ENCODE data around the gene WDR31.
A peak's percentile ranks its signal among the peaks of the same experiment; 100 is the strongest.
"Not testable (repeated sequence)": the region's sequence is repeated elsewhere in the genome, so short reads cannot be mapped to it uniquely, and the experiment has no call there.

The WDR31 gene

DNA sequence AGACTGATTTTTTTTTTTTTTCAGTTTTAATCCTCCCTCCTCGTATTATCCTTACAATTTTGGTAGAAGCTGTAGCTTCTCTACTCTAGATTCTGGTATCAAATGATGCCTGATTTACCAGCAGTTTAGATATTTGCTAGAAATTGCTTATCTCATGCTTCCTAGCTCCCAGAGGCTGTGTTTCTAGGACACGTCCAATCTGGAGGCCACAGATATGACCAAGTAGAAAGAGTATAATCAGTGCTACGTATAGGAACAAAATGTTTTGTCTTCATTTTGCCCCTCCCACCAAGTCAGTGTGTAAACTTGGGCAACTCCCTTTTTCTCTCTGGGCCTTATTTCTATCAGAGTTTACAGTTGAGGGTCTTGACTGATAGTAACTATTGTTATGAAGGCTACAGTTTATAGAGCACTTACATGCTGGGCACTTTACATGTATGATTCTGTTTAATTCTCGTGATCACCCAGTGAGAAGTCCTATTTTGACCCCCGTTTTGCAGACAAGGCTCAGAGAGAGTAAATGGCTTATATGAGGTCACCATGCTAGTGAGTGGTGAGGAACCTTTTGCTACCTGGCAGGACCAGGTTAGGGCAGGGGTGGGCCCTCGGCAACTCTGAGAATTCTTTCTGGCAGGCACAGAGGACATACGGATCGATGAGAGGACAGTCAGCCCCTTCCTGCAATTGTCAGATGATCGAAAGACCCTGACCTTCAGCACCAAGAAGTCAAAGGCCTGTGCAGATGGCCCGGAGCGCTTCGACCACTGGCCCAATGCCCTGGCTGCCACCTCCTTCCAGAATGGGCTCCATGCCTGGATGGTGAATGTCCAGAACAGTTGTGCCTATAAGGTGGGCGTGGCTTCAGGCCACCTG, 29.1 kb upstream of the WDR31 start:
- DNase-seq (ENCODE audit: low spot score): no peak

DNA sequence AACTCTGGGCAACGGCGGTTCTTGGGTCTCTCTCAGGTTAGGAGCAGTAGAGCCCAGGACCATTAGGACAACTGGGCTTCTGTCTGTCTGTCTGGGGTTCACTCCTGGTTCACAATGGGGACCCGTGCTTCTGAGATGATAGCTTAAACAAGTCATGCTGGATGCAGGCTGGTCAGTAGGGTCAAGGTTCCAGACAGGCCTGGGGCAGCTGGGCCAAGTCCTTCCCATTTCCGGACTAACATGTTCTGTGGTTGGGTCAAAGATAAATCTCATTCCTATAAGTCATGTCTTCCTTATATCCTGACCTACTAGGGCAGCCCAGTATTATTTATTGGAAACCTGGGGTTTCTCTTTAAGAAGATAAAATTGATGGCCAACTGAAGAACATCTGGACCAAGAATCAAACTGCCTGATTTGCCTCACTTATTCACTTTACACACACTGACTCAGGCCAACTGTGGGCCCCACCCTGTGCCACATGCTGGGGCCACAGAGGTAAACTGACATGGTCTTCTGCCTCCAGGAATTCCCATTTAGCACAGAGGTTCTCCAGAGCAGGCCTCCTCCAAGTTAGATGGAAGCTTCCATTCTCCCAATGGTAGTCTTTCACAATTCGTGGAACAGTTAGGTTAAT, 28.4 kb upstream of the WDR31 start:
- DNase-seq (ENCODE audit: low spot score): no peak

DNA sequence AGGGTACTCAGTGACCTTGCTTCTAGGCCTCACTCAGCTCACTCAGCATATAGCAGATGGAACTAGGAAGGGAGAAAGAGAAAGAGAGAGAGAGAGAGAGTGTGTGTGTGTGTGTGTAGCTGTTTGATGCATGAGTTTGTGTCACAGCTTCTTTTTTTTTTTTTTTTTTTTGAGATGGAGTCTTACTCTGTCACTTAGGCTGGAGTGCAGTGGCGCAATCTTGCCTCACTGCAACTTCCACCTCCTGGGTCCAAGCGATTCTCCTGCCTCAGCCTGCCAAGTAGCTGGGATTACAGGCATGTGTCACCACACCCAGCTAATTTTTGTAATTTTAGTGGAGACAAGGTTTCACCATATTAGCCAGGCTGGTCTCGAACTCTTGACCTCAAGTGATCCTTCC, 25.6 kb upstream of the WDR31 start:
- DNase-seq (ENCODE audit: low spot score): not testable (repeated sequence)

- DNase-seq (ENCODE audit: low spot score): no peak
Observed at GRCh38 chr9:113364951-113365350, 24.9 kb upstream of the WDR31 start.

- no peak for DNase-seq (ENCODE audit: low spot score)
Observed at GRCh38 chr9:113363336-113363735, 23.3 kb upstream of the WDR31 start.

GRCh38 chr9:113361304-113362018, 21.4 kb upstream of the WDR31 start:
- no peak for DNase-seq (ENCODE audit: low spot score)

DNA sequence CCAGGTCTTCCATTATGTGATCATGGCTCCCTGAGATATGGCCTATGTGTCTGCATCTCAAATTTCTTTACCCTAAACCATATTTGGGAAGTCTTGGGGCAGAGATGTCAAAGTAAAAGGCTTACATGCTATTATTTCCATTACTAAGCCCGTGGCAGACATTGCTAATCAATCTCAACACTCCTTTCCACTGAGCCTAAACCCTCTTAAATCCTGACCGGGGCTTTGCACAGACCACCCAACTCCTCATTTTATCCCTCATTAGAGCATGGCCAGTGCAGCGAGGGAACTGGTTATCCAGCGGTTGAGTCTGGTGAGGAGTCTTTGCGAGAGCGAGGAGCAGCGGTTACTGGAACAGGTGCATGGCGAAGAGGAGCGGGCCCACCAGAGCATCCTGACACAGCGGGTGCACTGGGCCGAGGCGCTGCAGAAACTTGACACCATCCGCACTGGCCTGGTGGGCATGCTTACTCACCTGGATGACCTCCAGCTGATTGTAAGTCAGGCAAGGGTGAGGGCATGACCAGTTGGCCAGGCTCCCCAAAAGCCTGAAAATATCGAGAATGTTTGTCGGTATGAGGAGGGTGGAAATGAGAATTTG, 20.3 kb upstream of the WDR31 start:
- DNase-seq (ENCODE audit: low spot score): no peak

- DNase-seq (ENCODE audit: low spot score): no peak
Observed at GRCh38 chr9:113359385-113359784, 19.3 kb upstream of the WDR31 start.

DNA sequence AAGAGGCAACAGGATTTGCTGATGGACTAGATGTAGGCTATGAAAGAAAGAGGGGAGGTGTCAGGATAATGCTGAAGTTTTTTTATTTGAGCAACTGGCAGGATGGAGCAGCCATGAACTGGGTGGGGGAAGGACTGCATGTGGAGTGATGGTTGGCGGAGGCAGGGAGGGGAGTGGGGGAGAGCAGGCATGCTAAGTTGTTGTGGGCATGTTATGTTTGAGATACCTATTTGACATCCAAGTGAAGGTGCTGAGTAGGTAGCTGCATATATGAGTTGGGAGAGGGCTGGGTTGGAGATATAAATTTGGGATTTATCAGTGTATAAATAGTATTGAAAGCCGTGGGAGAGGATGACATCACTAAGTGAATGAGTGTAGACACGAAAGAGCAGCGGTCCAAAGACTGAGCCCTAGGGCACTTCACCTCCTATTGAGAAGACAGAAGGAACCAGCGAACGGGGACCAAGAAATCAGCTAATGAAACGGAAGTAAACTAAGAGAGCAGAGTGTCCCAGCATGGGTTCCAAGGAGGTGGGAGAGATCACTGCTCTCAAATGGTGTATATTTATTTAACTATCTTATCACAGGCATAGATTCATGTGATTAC, 16.7 kb upstream of the WDR31 start:
- no peak for DNase-seq (ENCODE audit: low spot score)

DNA sequence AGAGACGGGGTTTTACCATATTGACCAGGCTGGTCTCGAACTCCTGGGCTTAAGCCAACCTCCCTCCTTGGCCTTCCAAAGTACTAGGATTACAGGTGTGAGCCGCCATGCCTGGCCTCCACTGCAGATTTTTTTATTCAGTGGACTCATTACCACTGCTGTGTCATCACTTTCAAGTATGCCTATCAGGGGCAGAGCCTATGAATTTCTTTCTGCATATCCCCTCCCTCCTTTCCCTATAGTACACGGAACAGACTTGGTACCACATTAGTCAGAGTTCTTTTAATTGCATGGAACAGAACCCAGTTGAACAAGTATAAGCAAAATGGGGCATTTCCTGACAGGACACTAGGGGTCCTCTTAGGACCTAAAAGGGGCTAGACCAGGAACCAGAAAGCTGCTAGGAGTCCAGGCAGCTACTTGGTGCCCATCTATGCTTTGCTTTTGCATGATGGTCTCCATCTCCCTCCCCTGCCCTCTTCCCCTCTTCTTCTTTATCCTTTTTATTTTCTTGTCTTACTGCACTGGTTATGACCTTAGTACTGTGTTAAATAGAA, 15.0 kb upstream of the WDR31 start:
- no peak for DNase-seq (ENCODE audit: low spot score)

- DNase-seq (ENCODE audit: low spot score): no peak
Observed at GRCh38 chr9:113352411-113352810, 12.3 kb upstream of the WDR31 start.

DNA sequence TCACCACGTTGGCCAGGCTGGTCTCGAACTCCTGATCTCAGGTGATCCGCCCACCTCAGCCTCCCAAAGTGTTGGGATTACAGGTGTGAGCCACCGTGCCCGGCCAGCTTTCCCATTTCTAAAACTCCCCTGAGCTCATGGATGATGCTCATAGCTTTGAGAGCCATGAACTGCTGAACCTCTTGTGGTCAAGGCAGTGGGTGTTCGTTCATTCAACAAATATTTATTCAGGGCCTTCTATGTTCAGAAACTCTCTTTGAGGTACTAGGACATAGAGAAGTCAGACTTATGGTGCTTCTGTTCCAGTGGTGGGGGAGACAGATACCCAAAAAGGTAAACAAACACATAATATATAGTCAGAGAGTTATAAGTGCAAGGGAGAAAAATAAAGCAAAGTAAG, 11.9 kb upstream of the WDR31 start:
- DNase-seq (ENCODE audit: low spot score): no peak

DNA sequence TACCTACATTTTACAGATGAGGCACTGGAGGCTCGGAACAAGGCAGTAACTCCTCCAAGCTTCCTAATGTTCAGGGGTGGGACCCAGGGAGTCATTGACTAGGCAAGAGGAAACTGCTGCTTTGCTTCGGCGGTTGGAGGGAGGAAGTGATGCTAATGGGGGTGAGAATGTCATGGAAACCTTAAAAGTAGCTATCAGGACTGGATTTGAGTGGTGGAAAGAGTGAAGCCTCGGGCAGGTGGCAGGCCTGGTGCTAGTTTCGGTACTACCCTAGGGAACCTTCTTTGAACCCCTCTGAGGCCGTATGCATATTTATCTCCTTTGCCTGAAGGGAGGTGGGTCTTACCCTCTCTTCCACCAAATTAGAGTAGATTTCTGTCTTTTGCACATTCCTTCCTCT, 10.9 kb upstream of the WDR31 start:
- no peak for DNase-seq (ENCODE audit: low spot score)

DNA sequence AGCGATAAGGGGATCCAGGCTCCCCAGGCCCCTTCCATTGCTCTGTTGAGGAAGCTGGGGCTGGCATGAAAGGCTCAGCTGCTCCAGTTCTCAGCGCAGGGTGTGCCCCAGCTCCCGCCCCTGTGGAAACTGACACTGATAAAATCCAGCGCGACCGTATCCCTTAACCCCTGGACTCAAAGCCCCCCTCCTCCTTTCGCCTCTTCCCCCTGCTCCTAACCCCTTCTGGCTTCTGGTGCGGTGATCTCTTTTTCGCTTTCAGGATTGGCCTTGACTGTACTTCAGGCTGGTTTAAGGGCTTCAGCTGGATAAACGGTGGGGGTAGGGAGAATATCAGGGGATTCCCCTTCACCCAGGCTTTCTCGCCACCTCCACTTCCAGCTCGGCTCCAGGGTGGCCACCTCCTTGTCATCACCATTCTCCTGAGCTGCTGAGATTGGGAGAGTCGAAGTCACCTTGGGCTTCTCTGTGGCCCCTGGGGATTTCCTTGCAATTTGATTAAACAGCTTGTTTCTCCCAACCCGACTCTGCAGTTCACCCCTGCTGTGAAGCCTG, 10.1 kb upstream of the WDR31 start:
- no peak for DNase-seq (ENCODE audit: low spot score)

- DNase-seq (ENCODE audit: low spot score): peak; percentile 17
Observed at GRCh38 chr9:113349445-113350094, 9.5 kb upstream of the WDR31 start, which contains the start of gene BSPRY. TSS of gene BSPRY (plus strand) at chr9:113349541. CDS start at chr9:113349580, 39 bp downstream.

GRCh38 chr9:113349066-113349444, 9.0 kb upstream of the WDR31 start:
- DNase-seq (ENCODE audit: low spot score): no peak

- no peak for DNase-seq (ENCODE audit: low spot score)
Observed at GRCh38 chr9:113348437-113348836, 8.4 kb upstream of the WDR31 start.

- no peak for DNase-seq (ENCODE audit: low spot score)
Observed at GRCh38 chr9:113345671-113346070, 5.6 kb upstream of the WDR31 start.

DNA sequence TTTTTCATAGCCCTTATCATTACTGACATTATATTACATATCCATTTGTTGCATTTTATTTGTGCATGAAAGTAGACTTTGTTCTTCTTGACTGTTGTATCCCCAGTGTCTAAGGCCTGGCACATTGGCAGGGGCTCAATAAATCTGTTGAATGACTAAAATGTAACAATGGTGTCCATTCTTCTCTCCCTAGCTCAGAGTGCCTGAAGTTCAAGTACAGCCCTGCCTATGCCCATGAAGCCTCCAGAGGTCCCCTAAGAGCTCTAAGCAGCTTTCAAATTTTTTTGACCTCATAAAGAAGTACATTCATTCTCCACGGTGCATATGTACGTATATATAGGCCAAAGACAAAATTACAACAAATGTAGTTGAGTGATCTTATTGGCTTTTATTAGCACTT, 5.1 kb upstream of the WDR31 start:
- DNase-seq (ENCODE audit: low spot score): no peak

DNA sequence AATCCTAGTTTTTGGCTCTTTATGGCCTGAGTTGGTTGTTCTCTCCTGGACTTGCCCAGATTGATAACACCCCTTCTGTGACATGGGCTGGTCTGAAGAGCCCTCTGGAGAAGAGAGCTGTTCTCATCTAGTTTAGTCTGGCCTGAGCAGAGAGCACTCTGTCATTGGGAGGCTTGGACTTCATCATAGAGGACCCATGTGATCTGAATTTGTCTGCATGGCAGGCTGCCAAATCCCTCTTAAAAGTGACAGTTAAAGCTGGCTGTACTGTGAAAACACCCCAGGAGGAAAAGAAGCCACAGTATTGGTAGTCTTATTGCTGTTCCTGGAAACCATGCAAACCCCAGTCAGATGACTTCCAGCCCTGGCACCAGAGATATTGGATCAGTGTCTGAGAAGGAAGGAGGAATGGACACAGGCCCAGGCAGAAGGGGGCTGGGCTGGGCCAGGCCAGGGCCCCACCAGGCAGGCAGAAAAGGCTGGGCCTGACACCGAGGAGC, 3.7 kb upstream of the WDR31 start:
- no peak for DNase-seq (ENCODE audit: low spot score)
